Sigmoid colon (tissue), 4 donors: ENCODE results near the gene SQOR.

ENCODE experiments used
- CTCF ChIP-seq, 4 experiments: fragments of 450-650 bp in 3 of 4; fragments of 200-600 bp in 1 of 4; IDR thresholded peaks; one replicate each; pipeline ENCODE4 v1.5.1; 2016 to 2019; ENCODE audit warnings: antibody characterized with exemption in 4 of 4, mild to moderate bottlenecking in 3 of 4, moderate library complexity in 2 of 4
- POLR2AphosphoS5 ChIP-seq, 4 donors: sonication (generic); formaldehyde crosslinking; IDR thresholded peaks; one replicate each; pipeline ENCODE4 v1.6.1; 2017; ENCODE audit warnings: antibody characterized with exemption in 4 of 4

GRCh38 chr15:45701108-45701507 lies 66.3 kb downstream of the SQOR start:
- TF ChIP-seq CTCF (IDR thresholded peaks at IDR 0.05) (no peak), POLR2AphosphoS5 (IDR thresholded peaks at IDR 0.05) (no peak)
